Activated effector memory CD4-positive, alpha-beta T cell treated with Interleukin-2 at 50 U/mL for 16 hours (primary cell): ENCODE data around the gene RAD51B.

ENCODE experiments used
- DNase-seq: peaks from one replicate; pipeline ENCODE4 v3.0.0-alpha.2; 2020

RAD51B gene

GRCh38 chr14:68775614-68776126 is 956.1 kb downstream of the RAD51B start:
- no peak for DNase-seq

- DNase-seq = no peak
Observed at GRCh38 chr14:68777644-68778043, 958.1 kb downstream of the RAD51B start.
